Sigmoid colon (tissue), 3 donors: ENCODE measurements around the gene THAP5.

Experiments
- CTCF ChIP-seq, 4 experiments: fragments of 450-650 bp in 3 of 4; fragments of 200-600 bp in 1 of 4; IDR thresholded peaks; one replicate each; pipeline ENCODE4 v1.5.1; 2016 to 2019; ENCODE audit warnings: antibody characterized with exemption in 4 of 4, mild to moderate bottlenecking in 3 of 4, moderate library complexity in 2 of 4
- POLR2A ChIP-seq, 2 donors: fragments of 450-650 bp; IDR thresholded peaks; one replicate each; pipeline ENCODE4 v1.6.1; 2016; ENCODE audit warnings: antibody characterized with exemption in 2 of 2, mild to moderate bottlenecking in 2 of 2, moderate library complexity in 2 of 2

- TF ChIP-seq POLR2A (IDR thresholded peaks at IDR 0.05) (no peak), CTCF (IDR thresholded peaks at IDR 0.05) (no peak)
Observed at GRCh38 chr7:108517951-108518350, 51.6 kb downstream of the THAP5 start.
